ENCODE results near the gene NEDD9.

DNA sequence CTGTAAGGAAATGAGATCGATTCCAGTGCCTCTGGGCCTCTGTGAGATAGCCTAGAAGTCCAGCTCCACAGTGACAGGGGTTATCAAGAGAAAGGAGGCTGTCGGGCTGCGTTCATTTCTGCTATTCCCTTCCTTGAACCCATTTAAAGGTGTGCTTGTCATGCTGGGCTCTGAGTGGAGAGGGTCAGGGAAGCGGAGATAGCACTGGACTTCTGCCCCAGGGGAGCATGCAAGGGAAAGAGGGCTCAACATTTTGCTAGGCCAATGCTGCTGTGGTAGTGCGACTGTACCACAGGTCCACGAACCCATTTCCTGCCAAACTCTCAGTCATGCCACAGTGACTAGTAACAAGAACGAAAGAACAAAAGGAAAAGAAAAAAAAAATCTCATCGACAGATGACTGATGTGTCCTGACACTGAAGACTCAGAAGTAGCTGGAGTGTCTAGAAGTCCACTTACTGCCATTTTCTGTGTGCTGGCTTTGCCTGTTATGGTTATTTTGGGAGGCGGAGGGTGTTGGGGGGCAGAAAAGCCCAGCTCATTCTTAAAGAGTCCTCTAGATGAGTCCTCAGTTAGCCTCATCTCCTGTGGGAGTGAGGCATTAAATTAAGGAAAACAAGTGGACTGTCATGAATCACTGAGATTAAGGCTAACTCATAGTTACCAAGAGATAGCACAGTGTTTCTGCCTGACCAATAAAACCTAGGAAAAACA lies 8.1 kb downstream of the NEDD9 start:
- TF ChIP-seq, protein P1, sequence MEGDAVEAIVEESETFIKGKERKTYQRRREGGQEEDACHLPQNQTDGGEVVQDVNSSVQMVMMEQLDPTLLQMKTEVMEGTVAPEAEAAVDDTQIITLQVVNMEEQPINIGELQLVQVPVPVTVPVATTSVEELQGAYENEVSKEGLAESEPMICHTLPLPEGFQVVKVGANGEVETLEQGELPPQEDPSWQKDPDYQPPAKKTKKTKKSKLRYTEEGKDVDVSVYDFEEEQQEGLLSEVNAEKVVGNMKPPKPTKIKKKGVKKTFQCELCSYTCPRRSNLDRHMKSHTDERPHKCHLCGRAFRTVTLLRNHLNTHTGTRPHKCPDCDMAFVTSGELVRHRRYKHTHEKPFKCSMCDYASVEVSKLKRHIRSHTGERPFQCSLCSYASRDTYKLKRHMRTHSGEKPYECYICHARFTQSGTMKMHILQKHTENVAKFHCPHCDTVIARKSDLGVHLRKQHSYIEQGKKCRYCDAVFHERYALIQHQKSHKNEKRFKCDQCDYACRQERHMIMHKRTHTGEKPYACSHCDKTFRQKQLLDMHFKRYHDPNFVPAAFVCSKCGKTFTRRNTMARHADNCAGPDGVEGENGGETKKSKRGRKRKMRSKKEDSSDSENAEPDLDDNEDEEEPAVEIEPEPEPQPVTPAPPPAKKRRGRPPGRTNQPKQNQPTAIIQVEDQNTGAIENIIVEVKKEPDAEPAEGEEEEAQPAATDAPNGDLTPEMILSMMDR (IDR thresholded peaks at IDR 0.05; ENCODE audit: insufficient read depth, low read length, poor library complexity, severe bottlenecking): no peak
- no peak for TF ChIP-seq EZH2phosphoT487 (conservative IDR thresholded peaks at IDR 0.05; ENCODE audit: low read length)

Data from SU-DHL-6 (cell line).